GM12865 (cell line): ENCODE measurements around the gene ERCC6.

Experiments
- DNase-seq: peaks from one replicate; pipeline ENCODE4 v3.0.0; 2010; ENCODE audit warnings: low read depth
- H3K4me3 ChIP-seq: 2 replicates; pipeline ENCODE4 v1.5.1; 2011; ENCODE audit warnings: mild to moderate bottlenecking, low read depth, low read length, control low read depth
- TF ChIP-seq, protein P1 (sequence below): IDR thresholded peaks from 2 replicates; pipeline ENCODE4 v1.5.1; 2011; ENCODE audit warnings: low read length, control low read depth, low read depth, inconsistent platforms; ENCODE audit not compliant: insufficient read depth; ENCODE audit errors: missing control alignments

ERCC6 gene

DNA sequence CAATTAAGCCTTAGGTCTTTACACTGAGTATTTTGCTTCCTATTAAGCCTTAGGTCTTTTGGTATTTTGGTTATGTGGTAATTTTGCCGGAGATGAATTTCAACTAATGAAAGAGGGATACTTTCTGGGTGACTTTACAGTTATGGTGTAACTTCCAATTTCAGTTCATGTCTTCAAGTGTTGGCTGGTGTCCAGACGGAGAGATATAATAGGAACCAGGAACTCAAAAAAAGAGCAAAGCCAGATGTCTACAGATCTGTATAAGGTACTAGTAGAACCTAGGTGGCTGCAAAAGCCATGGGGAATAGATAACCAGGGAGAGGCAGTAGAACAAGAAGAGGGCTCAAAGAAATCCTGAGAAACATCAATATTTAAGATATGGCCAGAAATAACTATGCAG, 12.3 kb downstream of the ERCC6 start:
- DNase-seq: no peak
- TF ChIP-seq, protein P1, sequence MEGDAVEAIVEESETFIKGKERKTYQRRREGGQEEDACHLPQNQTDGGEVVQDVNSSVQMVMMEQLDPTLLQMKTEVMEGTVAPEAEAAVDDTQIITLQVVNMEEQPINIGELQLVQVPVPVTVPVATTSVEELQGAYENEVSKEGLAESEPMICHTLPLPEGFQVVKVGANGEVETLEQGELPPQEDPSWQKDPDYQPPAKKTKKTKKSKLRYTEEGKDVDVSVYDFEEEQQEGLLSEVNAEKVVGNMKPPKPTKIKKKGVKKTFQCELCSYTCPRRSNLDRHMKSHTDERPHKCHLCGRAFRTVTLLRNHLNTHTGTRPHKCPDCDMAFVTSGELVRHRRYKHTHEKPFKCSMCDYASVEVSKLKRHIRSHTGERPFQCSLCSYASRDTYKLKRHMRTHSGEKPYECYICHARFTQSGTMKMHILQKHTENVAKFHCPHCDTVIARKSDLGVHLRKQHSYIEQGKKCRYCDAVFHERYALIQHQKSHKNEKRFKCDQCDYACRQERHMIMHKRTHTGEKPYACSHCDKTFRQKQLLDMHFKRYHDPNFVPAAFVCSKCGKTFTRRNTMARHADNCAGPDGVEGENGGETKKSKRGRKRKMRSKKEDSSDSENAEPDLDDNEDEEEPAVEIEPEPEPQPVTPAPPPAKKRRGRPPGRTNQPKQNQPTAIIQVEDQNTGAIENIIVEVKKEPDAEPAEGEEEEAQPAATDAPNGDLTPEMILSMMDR: no peak
- H3K4me3 ChIP-seq: no peak overlapping the region

DNA sequence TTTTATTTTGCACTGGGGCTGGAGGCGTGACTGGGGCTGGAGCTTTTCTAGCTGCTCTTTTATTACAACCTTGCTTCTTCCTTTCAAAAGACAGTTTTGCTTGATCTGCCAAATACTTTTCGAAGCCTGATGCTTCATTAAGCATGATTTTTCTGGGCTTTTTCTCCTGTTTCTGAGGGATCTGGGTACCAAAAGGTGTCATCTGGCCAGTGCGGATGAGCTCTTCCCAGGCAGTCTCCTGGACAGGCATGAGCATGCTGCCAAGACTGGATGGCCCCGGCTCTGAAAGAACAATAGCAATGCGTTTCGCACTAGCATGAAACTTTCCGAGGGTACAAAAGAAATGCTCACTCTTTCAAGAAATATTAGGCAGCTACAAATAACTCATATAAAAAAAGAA, 14.4 kb downstream of the ERCC6 start:
- no peak overlapping the region for H3K4me3 ChIP-seq
- DNase-seq: no peak
- TF ChIP-seq, protein P1: no peak

DNA sequence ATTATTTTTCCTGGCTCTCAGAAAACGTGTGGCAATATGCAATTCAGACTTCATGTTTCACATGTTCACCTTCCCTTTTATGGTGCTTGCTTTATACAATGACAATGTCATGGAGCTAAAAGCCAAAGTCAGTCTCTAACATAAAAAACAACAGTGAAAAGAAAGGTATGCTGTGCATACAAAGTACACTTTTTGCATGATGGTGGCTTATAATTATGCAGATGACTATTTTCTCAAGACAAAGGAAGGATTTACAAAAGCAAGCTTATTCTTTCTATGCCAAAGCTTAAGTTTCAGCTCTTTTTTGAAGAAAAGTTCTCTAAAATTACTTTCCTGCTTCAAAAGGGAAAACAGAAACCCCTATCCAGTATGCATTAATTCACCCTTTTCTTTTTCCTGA, 15.6 kb downstream of the ERCC6 start:
- H3K4me3 ChIP-seq: no peak overlapping the region
- no peak for DNase-seq

DNA sequence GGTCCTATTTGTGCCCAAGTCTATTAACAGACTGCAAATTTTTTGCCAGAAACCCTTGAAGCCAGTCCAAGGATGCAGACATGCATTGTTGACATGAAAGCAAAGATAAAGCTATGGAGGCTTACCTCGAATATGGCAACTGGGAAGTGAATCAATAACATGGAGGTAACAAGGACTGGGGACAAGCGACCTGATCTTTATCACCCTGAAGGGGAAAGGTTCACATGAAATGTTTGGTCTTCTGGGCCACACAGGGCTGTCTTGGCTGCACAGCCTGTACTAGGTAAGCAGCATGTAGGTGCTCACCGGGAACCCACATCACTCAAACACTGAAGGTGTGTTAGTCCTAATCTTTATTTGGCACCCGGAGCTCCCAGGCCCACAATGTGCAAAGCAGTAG, 17.9 kb downstream of the ERCC6 start:
- DNase-seq: no peak
- no peak overlapping the region for H3K4me3 ChIP-seq
- TF ChIP-seq, protein P1: no peak

More for the DNA sequence above, 15.6 kb downstream of the ERCC6 start:
- TF ChIP-seq, protein P1: no peak

DNA sequence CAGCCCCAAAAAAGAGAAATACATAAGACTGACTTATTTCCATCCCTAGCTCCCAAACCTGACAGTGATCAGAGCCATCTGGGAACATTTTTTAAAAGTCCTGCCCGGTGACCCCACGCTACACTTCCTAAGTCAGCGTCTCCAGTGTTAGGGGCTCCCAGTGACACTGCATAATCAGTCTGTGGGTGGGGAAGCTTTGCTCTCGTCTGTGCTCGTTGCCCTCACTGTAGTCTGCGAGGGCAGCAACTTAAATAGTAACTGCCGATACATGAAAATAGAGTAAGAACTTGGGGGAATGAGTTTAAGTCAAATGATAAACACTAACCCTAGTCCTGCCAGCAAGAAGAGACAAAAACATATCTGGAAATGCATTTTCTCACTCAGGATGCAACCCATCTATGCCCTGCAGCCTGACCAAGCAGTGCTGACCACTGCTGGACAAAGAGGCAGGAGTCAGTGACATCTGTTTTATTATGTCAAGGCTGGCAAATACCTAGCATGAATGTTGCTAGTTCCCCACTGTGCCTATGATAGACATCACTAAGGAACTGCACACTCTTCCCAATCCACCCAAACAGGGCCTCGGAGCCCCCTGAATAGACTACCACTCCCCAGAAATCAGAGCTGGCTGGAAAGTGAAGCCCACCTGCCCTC, 18.7 kb downstream of the ERCC6 start:
- DNase-seq: no peak
- TF ChIP-seq, protein P1: no peak
- H3K4me3 ChIP-seq: no peak overlapping the region

DNA sequence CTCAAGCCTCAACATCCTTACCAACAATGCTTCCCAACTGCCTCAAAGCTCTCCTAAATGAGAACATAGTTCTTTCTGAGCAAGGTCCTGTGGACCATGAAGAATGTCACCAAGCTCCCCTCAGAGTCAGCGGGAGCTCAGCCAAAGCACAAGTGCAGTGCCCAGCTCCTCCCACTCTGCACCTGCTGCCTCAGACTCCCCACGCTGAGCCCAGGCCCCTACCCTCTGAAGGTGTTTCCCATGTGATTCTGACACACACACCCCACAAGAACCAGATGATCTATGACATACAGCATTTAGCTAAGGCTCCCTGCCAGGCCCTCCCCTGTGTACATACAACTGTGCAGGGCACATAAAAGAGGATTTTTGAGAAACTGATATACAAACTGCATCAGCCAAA, 19.2 kb downstream of the ERCC6 start:
- TF ChIP-seq, protein P1: no peak
- H3K4me3 ChIP-seq: no peak overlapping the region
- no peak for DNase-seq

DNA sequence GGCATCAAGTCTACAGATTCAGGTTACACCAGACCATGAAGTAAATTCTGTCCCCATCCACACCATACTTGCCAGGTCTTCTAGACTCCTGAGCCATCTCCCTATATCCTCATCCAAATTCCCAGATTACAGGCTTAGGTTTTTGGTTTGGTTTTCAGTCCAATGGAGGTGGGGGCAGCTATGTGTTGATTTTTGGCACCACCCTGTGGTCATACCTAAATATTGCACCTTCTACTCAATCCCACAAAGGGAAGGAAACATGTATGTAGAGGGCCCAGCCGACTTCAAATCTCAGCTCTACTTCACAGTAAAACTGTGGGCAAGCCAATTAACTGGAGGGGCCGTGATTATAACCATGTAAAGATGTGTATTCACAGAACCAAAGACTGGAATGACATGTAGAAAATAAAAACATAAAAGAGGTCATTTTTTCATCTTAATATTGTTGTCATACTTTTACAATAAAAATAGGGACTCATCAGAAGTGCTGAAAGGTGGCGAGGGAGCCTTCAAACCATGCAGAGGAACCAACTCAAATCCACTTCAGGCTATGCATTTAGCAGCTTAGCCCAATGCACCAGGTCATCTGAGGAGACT, 19.8 kb downstream of the ERCC6 start:
- H3K4me3 ChIP-seq: no peak overlapping the region
- DNase-seq: peak; percentile 54
- TF ChIP-seq, protein P1: peak; percentile 61
